ENCODE measurements around the gene TSSC4. TPM values are rescaled to one million over a fixed set of nuclear protein-coding genes. Genes with fewer than 3 reads are reported as not detected.

The TSSC4 gene
- total and polyA plus RNA-seq, 9 of the 15 experiments (the other 6 are each of a cell fraction or from before 2014, with no cell fraction given), result 0.41 to 54.2 (median 11.0) TPM

GRCh38 chr11:2400762-2401435, 349 bp downstream of the TSSC4 start (continued):
- no peak for TF ChIP-seq SREBF2 (CRISPR knock-in tag; IDR thresholded peaks at IDR 0.05)
- 0 out of 2 replicates have a peak, but pooled peaks have one; percentile 20 for TF ChIP-seq ZNF12 (CRISPR knock-in tag; IDR thresholded peaks at IDR 0.05)
- 0 out of 2 replicates have a peak, but pooled peaks have one; percentile 33 for TF ChIP-seq TAF7 (tag; IDR thresholded peaks at IDR 0.05)
- TF ChIP-seq ETS1 (conservative IDR thresholded peaks at IDR 0.05; ENCODE audit: control insufficient read depth, low read depth, low read length), result 0 out of 2 replicates have a peak, but pooled peaks have one; percentile 30
- peak; percentile 75; the same call in 1 of the 2 replicates for TF ChIP-seq PHF8 (IDR thresholded peaks at IDR 0.05; ENCODE audit: borderline replicate concordance, low read length)
- no peak for TF ChIP-seq ZNF561 (CRISPR knock-in tag; conservative IDR thresholded peaks at IDR 0.05)
- TF ChIP-seq ATF3 (IDR thresholded peaks at IDR 0.05), result no peak
- 0 out of 2 replicates have a peak, but pooled peaks have one; percentile 8 for TF ChIP-seq ATF3 (CRISPR knock-in tag; conservative IDR thresholded peaks at IDR 0.05)
- TF ChIP-seq STAT6 (CRISPR knock-in tag; IDR thresholded peaks at IDR 0.05), result peak; percentile 69; the same call in 1 of the 2 replicates
- TF ChIP-seq NR2F6 (CRISPR knock-in tag; IDR thresholded peaks at IDR 0.05), result no peak
- TF ChIP-seq ZBTB11 (CRISPR knock-in tag; IDR thresholded peaks at IDR 0.05), result peak in 1 of 3 experiments; percentile 37; a peak in 1 of 6 replicates
- no peak for TF ChIP-seq ZZZ3 (IDR thresholded peaks at IDR 0.05)
- TF ChIP-seq PURB (CRISPR knock-in tag; IDR thresholded peaks at IDR 0.05; ENCODE audit: low read depth), result no peak
- TF ChIP-seq JUN (IDR thresholded peaks at IDR 0.05; ENCODE audit: borderline replicate concordance, low read depth, low read length), result no peak
- TF ChIP-seq JUN (CRISPR knock-in tag; IDR thresholded peaks at IDR 0.05; ENCODE audit: borderline replicate concordance), result no peak
- 0 out of 2 replicates have a peak, but pooled peaks have one; percentile 58 for TF ChIP-seq BRD4 (IDR thresholded peaks at IDR 0.05)
- TF ChIP-seq ZBTB34 (CRISPR knock-in tag; IDR thresholded peaks at IDR 0.05), result no peak

All from K562 (cell line).